Measurements from ENCODE around the gene EXD3.

Gene EXD3

GRCh38 chr9:137458194-137459151 lies 35.5 kb upstream of the EXD3 start:
- Histone ChIP-seq H3K4me3 (ENCODE audit: low read depth, low read length) (peak overlapping the region; percentile 69), H3K27me3 (ENCODE audit: insufficient read depth, low read depth, severe bottlenecking) (no peaks in the 10 kb centered on the region), H3K27ac (peak overlapping the region; percentile 51), H3K9me3 (ENCODE audit: severe bottlenecking) (no peaks in the 10 kb centered on the region), H3K36me3 (peaks cover 38% of the 10 kb centered on the region)
- no peak for TF ChIP-seq CTCF (IDR thresholded peaks at IDR 0.05; ENCODE audit: low read depth, low read length)
- DNase-seq, result no peak

- no peak overlapping the region for H3K27ac ChIP-seq
- DNase-seq, result no peak
- peaks cover 47% of the 10 kb centered on the region for H3K36me3 ChIP-seq
- TF ChIP-seq CTCF (IDR thresholded peaks at IDR 0.05; ENCODE audit: low read depth, low read length), result no peak
- H3K4me3 ChIP-seq (ENCODE audit: low read depth, low read length), result no peak overlapping the region
- no peaks in the 10 kb centered on the region for H3K9me3 ChIP-seq (ENCODE audit: severe bottlenecking)
- H3K27me3 ChIP-seq (ENCODE audit: insufficient read depth, low read depth, severe bottlenecking), result no peaks in the 10 kb centered on the region
Observed at GRCh38 chr9:137457406-137458193, 34.6 kb upstream of the EXD3 start.

- TF ChIP-seq CTCF (IDR thresholded peaks at IDR 0.05; ENCODE audit: low read depth, low read length), result no peak
- no peaks in the 10 kb centered on the region for H3K9me3 ChIP-seq (ENCODE audit: severe bottlenecking)
- no peak for DNase-seq
- no peak overlapping the region for H3K27ac ChIP-seq
- H3K4me3 ChIP-seq (ENCODE audit: low read depth, low read length), result no peak overlapping the region
- H3K36me3 ChIP-seq, result peaks cover 49% of the 10 kb centered on the region
- H3K27me3 ChIP-seq (ENCODE audit: insufficient read depth, low read depth, severe bottlenecking), result no peaks in the 10 kb centered on the region
Observed at GRCh38 chr9:137456864-137457405, 34.0 kb upstream of the EXD3 start.

- Histone ChIP-seq H3K9me3 (ENCODE audit: severe bottlenecking) (no peaks in the 10 kb centered on the region), H3K36me3 (peaks cover 49% of the 10 kb centered on the region), H3K4me3 (ENCODE audit: low read depth, low read length) (no peak overlapping the region), H3K27ac (no peak overlapping the region), H3K27me3 (ENCODE audit: insufficient read depth, low read depth, severe bottlenecking) (no peaks in the 10 kb centered on the region)
- no peak for DNase-seq
- no peak for TF ChIP-seq CTCF (IDR thresholded peaks at IDR 0.05; ENCODE audit: low read depth, low read length)
Observed at GRCh38 chr9:137456061-137456863, 33.3 kb upstream of the EXD3 start.

- no peak overlapping the region for H3K27ac ChIP-seq
- no peaks in the 10 kb centered on the region for H3K9me3 ChIP-seq (ENCODE audit: severe bottlenecking)
- H3K36me3 ChIP-seq, result peaks cover 49% of the 10 kb centered on the region
Observed at GRCh38 chr9:137455359-137455991, 32.5 kb upstream of the EXD3 start.

More at GRCh38 chr9:137455359-137455991, 32.5 kb upstream of the EXD3 start:
- no peak for TF ChIP-seq CTCF (IDR thresholded peaks at IDR 0.05; ENCODE audit: low read depth, low read length)
- no peaks in the 10 kb centered on the region for H3K27me3 ChIP-seq (ENCODE audit: insufficient read depth, low read depth, severe bottlenecking)
- no peak for DNase-seq
- H3K4me3 ChIP-seq (ENCODE audit: low read depth, low read length), result no peak overlapping the region

Measured in WERI-Rb-1 (cell line).